ENCODE results near the gene ADGRL3.
"Not testable (repeated sequence)": the region's sequence is repeated elsewhere in the genome, so short reads cannot be mapped to it uniquely, and the experiment has no call there.

ADGRL3 gene

GRCh38 chr4:61752617-61753016, 552.5 kb downstream of the ADGRL3 start:
- no peak for DNase-seq (ENCODE audit: low read depth, low spot score)

GRCh38 chr4:61753739-61754138, 553.6 kb downstream of the ADGRL3 start:
- DNase-seq (ENCODE audit: low read depth, low spot score) = no peak

GRCh38 chr4:61756937-61757336, 556.8 kb downstream of the ADGRL3 start:
- not testable (repeated sequence) for DNase-seq (ENCODE audit: low read depth, low spot score)

GRCh38 chr4:61757983-61758382, 557.9 kb downstream of the ADGRL3 start:
- not testable (repeated sequence) for DNase-seq (ENCODE audit: low read depth, low spot score)

- not testable (repeated sequence) for DNase-seq (ENCODE audit: low read depth, low spot score)
Measured at GRCh38 chr4:61758596-61758995, 558.5 kb downstream of the ADGRL3 start.

GRCh38 chr4:61759245-61759644, 559.1 kb downstream of the ADGRL3 start:
- not testable (repeated sequence) for DNase-seq (ENCODE audit: low read depth, low spot score)

- not testable (repeated sequence) for DNase-seq (ENCODE audit: low read depth, low spot score)
Measured at GRCh38 chr4:61759885-61760284, 559.8 kb downstream of the ADGRL3 start.

GRCh38 chr4:61760820-61761219, 560.7 kb downstream of the ADGRL3 start:
- no peak for DNase-seq (ENCODE audit: low read depth, low spot score)

- DNase-seq (ENCODE audit: low read depth, low spot score) = no peak
Measured at GRCh38 chr4:61762722-61763627, 562.8 kb downstream of the ADGRL3 start.

- DNase-seq (ENCODE audit: low read depth, low spot score) = no peak
Measured at GRCh38 chr4:61763682-61764081, 563.6 kb downstream of the ADGRL3 start.

GRCh38 chr4:61764090-61764489, 564.0 kb downstream of the ADGRL3 start:
- not testable (repeated sequence) for DNase-seq (ENCODE audit: low read depth, low spot score)

- DNase-seq (ENCODE audit: low read depth, low spot score) = not testable (repeated sequence)
Measured at GRCh38 chr4:61769444-61770167, 569.5 kb downstream of the ADGRL3 start.

GRCh38 chr4:61770456-61770855, 570.3 kb downstream of the ADGRL3 start:
- no peak for DNase-seq (ENCODE audit: low read depth, low spot score)

- no peak for DNase-seq (ENCODE audit: low read depth, low spot score)
Measured at GRCh38 chr4:61771056-61771455, 570.9 kb downstream of the ADGRL3 start.

- DNase-seq (ENCODE audit: low read depth, low spot score) = no peak
Measured at GRCh38 chr4:61772126-61772525, 572.0 kb downstream of the ADGRL3 start.

- DNase-seq (ENCODE audit: low read depth, low spot score) = no peak
Measured at GRCh38 chr4:61773655-61774245, 573.6 kb downstream of the ADGRL3 start.

GRCh38 chr4:61782133-61782532, 582.0 kb downstream of the ADGRL3 start:
- no peak for DNase-seq (ENCODE audit: low read depth, low spot score)

- no peak for DNase-seq (ENCODE audit: low read depth, low spot score)
Measured at GRCh38 chr4:61783050-61783449, 582.9 kb downstream of the ADGRL3 start.

GRCh38 chr4:61785761-61786160, 585.6 kb downstream of the ADGRL3 start:
- no peak for DNase-seq (ENCODE audit: low read depth, low spot score)

- DNase-seq (ENCODE audit: low read depth, low spot score) = no peak
Measured at GRCh38 chr4:61786211-61786610, 586.1 kb downstream of the ADGRL3 start.

- no peak for DNase-seq (ENCODE audit: low read depth, low spot score)
Measured at GRCh38 chr4:61795998-61796397, 595.9 kb downstream of the ADGRL3 start.

GRCh38 chr4:61799794-61800193, 599.7 kb downstream of the ADGRL3 start:
- no peak for DNase-seq (ENCODE audit: low read depth, low spot score)

Measured in activated CD4-positive, CD25-positive, alpha-beta regulatory T cell treated with anti-CD3 and anti-CD28 coated beads, Interleukin-2, amount 50 U/mL, for 16 hours (primary cell).